C4-2B (cell line): ENCODE data around the gene CD247.

Experiments used
- ZFX ChIP-seq: fragments of 450-650 bp; IDR thresholded peaks from 2 replicates; pipeline ENCODE4 v1.6.1; 2017
- TF ChIP-seq, protein P1 (sequence below): fragments of 450-650 bp; conservative IDR thresholded peaks from 2 replicates; pipeline ENCODE4 v1.5.1; 2017; ENCODE audit warnings: mild to moderate bottlenecking

DNA sequence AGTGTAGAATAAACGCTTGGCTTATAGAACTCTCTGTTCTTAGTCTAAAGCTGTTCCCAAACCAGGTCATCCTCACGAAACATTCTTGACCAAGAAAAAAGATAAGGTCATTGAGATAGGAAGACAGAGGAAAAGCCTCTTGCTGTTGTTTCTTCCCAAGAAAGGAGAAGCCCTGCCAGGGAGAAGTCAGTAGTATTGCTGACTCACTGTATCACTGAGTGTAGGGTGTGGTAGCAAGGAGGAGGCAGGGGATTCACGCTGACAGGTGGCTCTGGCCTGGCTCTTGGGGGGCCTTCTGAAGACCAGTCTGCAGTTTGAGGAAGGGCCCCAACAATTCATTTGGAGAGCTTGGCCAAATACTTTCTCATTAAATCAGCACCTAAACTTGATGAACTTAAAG is 97.8 kb downstream of the CD247 start:
- TF ChIP-seq, protein P1, sequence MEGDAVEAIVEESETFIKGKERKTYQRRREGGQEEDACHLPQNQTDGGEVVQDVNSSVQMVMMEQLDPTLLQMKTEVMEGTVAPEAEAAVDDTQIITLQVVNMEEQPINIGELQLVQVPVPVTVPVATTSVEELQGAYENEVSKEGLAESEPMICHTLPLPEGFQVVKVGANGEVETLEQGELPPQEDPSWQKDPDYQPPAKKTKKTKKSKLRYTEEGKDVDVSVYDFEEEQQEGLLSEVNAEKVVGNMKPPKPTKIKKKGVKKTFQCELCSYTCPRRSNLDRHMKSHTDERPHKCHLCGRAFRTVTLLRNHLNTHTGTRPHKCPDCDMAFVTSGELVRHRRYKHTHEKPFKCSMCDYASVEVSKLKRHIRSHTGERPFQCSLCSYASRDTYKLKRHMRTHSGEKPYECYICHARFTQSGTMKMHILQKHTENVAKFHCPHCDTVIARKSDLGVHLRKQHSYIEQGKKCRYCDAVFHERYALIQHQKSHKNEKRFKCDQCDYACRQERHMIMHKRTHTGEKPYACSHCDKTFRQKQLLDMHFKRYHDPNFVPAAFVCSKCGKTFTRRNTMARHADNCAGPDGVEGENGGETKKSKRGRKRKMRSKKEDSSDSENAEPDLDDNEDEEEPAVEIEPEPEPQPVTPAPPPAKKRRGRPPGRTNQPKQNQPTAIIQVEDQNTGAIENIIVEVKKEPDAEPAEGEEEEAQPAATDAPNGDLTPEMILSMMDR = no peak
- no peak for TF ChIP-seq ZFX
